RPMI7951 (cell line): ENCODE data around the gene MYRIP. TPM values are rescaled to one million over a fixed set of nuclear protein-coding genes. Genes with fewer than 3 reads are reported as not detected.
"Not testable (repeated sequence)": the region's sequence is repeated elsewhere in the genome, so short reads cannot be mapped to it uniquely, and the experiment has no call there.

Experiments
- DNase-seq: peaks from one replicate; pipeline ENCODE4 v3.0.0-alpha.2; 2012; ENCODE audit warnings: low read depth
- total RNA-seq: library from RNA; depleted of rRNA; stranded (reverse); fragments of >200 nt; shearing (Covaris generic); gene quantifications from 2 replicates; pipeline ENCODE4 v1.2.3, GENCODE V29; 2014

MYRIP gene
- total RNA-seq, 1 experiment from 2014 or later: not detected

DNA sequence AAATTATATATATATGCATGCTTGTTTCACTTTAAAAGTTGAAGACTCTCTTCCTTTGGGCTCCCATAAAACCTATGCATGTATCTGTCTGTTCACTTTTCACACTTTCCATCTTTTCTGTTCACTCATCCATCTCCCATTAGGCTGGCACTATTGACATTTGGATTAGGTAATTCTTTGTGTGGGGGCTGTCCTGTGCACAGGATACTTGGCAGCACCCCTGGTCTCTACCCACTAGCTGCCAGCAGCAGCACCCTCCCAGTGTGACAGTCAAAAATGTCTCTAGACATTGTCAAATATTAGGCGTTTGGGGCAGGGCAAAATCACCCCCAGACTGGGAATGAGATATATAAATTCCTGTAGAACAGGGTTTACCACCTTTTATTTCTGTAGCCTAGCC lies 427.8 kb downstream of the MYRIP start:
- no peak for DNase-seq

DNA sequence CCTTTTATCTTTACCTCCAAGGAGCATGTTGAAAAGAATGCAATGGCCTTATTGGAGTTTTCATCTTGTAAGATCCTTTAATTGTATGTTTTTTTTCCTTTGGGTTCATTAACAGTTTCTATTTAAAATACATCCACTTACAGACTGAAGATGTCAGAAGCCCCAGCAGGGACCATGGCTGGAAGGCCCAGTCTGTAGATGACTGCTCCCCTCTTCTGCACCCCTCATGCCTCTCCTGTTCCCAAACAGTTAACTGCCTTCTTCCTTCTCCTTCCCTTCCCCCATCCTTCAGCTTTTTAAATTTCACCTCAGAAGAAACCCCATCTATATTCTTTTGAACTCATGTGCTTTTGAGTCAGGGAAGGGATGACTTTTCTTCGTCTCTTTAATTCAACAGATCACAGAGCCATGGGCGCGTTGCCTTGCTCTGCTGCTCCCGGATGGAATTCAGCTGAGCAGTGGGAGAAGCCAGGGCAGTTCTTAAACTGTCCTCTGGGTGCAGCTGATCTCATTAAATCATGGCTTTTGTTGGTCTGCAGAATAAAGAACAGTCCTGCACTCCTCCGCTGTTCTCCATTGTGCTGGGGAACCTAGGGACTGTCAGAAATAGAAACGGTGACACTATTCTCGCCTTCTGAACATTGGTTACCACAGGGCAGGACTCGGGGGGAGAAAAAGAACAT lies 428.6 kb downstream of the MYRIP start:
- peak; percentile 19 for DNase-seq

GRCh38 chr3:40240921-40241320 lies 431.5 kb downstream of the MYRIP start:
- DNase-seq: no peak

DNA sequence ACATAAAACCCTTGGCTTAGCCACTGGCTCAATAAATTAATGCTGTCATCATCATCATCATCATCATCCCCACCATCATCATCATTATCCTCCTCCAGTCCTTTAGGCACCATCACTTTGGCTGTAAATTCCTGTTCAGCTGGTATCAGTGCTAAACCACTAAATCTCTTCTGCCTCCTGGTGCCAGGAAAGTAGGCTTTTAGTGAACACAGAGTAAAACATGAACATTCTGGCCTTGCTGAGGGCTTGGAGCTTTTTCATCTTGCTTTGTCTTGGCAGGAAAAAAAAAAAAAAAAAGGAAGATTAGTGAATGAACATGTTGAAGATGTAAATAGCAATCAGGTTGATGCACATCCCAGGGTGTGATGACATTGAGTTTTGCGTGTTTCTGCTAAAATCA lies 432.8 kb downstream of the MYRIP start:
- no peak for DNase-seq

DNA sequence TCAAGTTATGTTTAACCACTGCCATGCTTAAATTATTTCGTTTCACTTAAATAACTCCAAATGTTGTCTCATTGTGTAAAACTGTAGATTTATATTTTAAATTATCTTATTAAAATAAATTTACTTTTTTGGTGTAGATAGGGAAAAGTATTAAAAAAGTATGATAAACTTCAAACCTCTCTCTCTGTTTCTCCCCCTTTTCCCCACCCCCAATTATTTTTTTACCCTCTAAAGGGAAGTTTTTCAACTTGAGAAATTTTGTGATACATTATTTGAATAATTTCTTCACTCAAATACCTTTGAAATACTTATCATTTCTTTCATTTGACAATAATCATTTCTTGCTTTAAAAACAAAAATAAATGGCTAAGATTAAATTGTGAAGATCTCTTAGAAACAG lies 433.2 kb downstream of the MYRIP start:
- no peak for DNase-seq

DNA sequence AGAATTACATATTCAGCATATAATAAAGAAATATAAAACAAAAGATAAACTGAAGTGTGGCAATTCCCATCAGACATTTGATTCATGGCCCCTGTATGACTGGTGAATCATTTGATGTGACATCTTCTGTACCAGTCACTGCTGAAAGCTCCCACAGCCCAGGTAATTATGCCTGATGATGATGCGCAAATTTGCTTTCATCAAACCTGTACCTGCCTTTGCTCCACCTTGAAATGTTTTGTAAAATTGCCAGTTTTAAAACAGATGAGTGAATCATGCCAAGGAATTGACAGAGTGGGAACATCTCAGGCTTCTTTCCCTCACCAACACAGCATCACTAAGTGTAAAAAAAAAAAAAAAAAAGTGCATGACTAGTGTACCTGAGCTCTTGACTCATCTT lies 433.6 kb downstream of the MYRIP start:
- DNase-seq: no peak

- DNase-seq: no peak
These were observed 438.5 kb downstream of the MYRIP start for GRCh38 chr3:40247714-40248454.

GRCh38 chr3:40248591-40248990 lies 439.2 kb downstream of the MYRIP start:
- DNase-seq: no peak

- no peak for DNase-seq
These were observed 439.8 kb downstream of the MYRIP start for GRCh38 chr3:40249168-40249567.

- no peak for DNase-seq
These were observed 445.1 kb downstream of the MYRIP start for GRCh38 chr3:40254491-40254890.

DNA sequence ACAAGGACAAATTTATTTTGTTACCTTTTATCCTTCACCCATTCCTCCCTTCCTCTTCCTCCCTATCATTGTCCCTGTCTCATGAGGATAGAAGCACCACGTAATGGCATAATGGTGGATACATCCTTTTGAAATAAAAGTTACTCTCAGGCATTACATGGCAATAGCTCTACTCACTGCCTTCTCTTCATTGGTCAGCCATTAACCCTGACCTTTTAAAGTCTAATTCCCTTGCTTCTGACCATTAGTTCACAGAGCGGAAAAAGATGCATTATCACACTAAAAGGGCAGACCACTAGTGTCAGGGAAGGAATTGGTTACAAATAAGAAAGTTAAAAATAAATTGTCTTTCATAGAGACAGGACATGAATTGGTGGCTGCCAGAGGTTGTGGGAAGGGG lies 445.5 kb downstream of the MYRIP start:
- no peak for DNase-seq

- no peak for DNase-seq
These were observed 446.1 kb downstream of the MYRIP start for GRCh38 chr3:40255532-40255931.

DNA sequence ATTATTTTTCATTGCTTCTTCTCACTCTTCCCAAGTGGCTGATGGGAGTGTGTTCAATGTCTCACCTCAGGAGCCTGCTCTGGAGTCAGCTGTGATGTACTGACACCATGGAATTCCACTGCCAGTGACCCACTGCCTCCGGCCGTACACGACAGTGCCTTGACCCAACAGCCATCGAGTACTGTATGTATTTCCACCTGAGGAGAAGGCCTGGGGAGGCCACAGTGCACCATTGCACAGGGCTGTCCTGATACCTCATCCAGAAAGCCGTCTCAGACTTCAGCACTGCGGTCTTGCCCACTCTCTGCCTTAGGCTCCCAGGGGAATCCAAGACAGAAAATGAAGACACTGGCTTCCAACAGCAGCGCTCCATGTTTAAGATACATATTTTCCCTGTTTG lies 448.7 kb downstream of the MYRIP start:
- DNase-seq: no peak

DNA sequence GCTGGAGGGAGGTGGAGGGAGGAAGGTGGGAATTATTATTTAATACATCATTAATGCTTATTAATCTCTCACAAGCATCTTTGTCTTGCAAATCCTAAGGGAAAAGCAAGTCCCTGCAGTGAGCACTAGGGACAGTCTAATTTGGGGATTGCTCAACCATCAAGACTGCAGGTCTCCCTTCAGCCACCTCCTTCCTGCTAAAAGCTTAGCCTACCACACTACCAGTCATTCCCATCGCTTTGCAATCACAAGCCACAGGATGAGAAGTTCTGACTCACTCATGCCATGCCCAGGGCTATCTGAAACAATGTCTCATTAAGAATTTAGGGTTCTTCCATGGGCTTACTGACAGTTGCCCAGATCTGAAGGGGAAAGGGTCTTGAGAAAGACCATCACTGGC lies 449.1 kb downstream of the MYRIP start:
- peak; percentile 93 for DNase-seq

GRCh38 chr3:40262331-40262730 lies 452.9 kb downstream of the MYRIP start:
- DNase-seq: no peak

DNA sequence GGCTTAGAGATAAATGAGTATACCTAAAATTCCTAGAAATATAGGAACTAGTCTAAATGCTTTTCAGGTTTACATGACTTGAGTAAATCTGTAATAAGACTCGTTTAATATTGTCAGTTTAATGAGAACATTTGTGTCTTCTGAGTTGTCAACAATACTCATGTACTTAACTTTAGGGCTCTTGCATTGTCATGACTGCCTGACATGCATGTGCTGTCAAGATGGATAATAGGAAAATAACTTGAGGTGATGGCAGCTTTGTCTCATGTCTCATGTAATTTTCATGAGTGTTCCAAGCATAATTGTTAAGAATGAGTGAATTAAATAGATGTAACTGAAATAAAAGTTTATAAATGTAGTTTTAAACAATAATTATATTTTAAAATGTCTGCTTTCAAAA lies 455.0 kb downstream of the MYRIP start:
- DNase-seq: no peak

DNA sequence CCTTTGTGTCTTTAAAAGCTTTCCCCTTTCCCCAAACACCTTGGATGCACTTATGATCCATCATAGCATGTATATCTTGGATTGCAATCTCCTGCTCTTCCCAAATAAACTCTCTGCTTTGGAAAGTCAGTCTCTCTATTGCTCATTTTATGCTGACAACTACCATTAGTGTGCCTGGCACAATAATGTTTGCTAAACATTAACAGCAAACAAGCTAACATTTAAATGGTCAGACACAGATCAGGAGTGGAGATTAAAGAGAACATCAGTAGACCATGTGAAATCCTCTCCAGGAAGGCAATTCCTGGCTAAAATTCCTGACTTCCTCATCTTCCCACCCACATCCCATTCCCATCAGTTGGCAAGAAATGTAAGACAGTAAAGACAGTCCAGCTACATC lies 455.8 kb downstream of the MYRIP start:
- no peak for DNase-seq

DNA sequence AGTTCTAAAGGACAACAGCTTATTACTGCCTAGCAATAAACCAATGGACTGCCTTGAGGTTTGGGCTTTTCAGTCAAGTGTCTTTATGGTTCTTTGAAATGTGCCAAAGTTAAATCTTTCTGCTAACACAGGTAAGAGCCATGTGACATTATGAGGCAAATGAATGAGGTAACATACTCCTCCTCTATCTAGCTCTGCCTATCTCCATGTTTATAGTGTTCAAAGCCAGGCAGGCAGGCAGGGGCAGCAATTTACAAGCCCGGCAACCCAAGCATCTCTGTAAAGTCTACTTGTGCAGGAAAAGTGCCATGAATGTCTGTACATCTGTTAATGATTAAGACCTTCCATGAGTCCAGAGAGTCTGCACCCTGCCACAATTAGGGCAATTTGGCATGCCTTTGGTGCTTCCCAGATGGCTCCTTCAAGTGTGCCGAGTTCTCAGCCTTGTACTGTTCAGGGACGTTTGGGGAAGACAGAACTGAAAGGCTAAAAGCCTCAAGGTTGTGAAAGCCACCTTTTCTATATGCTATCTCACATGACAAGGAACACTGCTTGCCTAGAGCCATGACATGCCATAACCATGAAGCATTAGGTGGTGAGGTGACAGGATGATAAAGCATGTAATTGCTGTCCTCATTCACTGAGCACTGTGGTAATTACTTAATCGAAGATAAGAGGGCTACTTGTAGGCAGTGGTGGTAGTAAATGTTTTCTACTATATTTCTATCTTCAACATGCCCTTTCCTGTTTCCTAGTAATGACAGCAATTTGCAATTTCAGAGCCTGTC lies 458.7 kb downstream of the MYRIP start:
- peak; percentile 72 for DNase-seq

DNA sequence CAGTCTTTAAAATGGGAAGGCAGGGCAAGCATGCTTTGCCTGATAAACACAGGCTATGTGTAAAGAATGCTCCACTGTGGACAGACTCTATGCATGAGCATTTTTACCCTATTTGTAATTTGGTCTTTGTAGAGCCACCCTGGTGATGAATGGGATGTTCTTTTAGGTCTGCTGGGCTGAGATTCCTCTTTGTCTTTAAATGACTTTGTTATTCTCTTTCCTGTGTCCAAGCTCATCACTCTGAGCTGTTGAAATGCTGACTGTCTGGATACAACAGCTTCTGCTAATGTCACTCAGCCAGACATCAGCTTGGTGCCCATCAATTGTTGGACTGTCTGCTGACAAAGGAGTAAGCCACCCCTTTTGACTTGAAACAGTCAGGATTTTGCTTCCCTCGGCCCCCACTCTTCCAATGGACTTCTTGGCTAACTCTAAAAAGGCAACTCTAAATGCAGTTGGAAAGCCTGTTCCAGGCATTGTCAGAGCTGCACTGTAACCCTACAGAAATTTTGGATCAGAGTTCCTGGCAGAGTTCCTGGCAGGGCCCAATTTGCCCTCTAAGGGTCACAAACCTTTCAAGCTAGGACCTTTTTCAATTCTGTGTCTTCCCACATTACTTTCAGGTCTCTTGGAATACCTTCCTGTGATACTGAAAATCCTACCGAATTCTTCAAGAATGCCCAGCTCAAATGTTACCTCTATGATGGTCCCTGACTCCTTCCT lies 459.6 kb downstream of the MYRIP start:
- DNase-seq: no peak

GRCh38 chr3:40278791-40279190 lies 469.4 kb downstream of the MYRIP start:
- DNase-seq: no peak

- DNase-seq: no peak
These were observed 472.6 kb downstream of the MYRIP start for GRCh38 chr3:40281995-40282394.

DNA sequence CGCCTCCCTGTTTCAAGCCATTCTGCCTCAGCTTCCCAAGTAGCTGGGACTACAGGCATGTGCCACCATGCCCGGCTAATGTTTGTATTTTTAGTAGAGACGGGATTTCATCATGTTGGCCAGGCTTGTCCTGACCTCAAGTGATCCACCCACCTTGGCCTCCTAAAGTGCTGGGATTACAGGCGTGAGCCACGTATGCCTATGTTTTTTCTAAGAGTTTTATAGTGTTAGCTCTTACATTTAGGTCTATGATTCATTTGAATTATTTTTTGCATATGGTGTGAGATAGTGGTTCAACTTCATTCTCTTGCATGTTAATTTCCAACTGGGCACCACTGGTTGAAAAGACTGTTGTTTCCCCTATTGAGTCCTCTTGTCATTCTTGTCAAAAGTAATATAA lies 473.6 kb downstream of the MYRIP start:
- not testable (repeated sequence) for DNase-seq
